HCT116 (cell line): Measurements from ENCODE around the gene MTERF4.

Experiments
- CTCF ChIP-seq, 3 experiments: fragments of 200-600 bp in 1 of 3; sonication (generic) in 1 of 3; IDR thresholded peaks in 2 of 3; conservative IDR thresholded peaks in 1 of 3; 2 replicates each; pipeline ENCODE4 v1.5.1; 2012 to 2017; ENCODE audit warnings: low read depth in 2 of 3, low read length in 2 of 3, antibody characterized with exemption in 1 of 3, borderline replicate concordance in 1 of 3, control low read depth in 1 of 3, mild to moderate bottlenecking in 1 of 3, mixed read lengths in 1 of 3, mixed run types in 1 of 3, moderate library complexity in 1 of 3; ENCODE audit not compliant: insufficient read depth in 1 of 3
- EZH2phosphoT487 ChIP-seq: fragments of 200-600 bp; IDR thresholded peaks from 2 replicates; pipeline ENCODE4 v1.6.1; 2018; ENCODE audit warnings: antibody characterized with exemption, borderline replicate concordance
- FOSL1 ChIP-seq: IDR thresholded peaks from 2 replicates; pipeline ENCODE4 v1.6.1; 2012; ENCODE audit warnings: low read depth
- POLR2A ChIP-seq: IDR thresholded peaks from 2 replicates; pipeline ENCODE4 v1.7.0; 2011; ENCODE audit warnings: borderline replicate concordance; ENCODE audit not compliant: insufficient read depth, insufficient read length; ENCODE audit errors: extremely low read depth
- YY1 ChIP-seq: IDR thresholded peaks from 2 replicates; pipeline ENCODE4 v1.6.1; 2011; ENCODE audit warnings: low read length, low read depth, moderate library complexity, mild to moderate bottlenecking; ENCODE audit not compliant: insufficient replicate concordance; ENCODE audit errors: extremely low read depth
- ZNF274 ChIP-seq: fragments of 200-500 bp; sonication (Bioruptor generic); IDR thresholded peaks from 2 replicates; pipeline ENCODE4 v1.6.1; 2014; ENCODE audit warnings: mild to moderate bottlenecking, low read depth, low read length, inconsistent platforms

GRCh38 chr2:241047253-241048010, 54.7 kb downstream of the MTERF4 start:
- no peak for TF ChIP-seq EZH2phosphoT487
- no peak for TF ChIP-seq FOSL1
- TF ChIP-seq CTCF (IDR thresholded peaks at IDR 0.05 in 2 of 3, conservative IDR thresholded peaks at IDR 0.05 in 1 of 3; ENCODE audit: borderline replicate concordance in 1 of 3, insufficient read depth in 1 of 3, low read depth in 2 of 3, low read length in 2 of 3) = no peak
- no peak for TF ChIP-seq ZNF274
- TF ChIP-seq POLR2A = no peak
- no peak for TF ChIP-seq YY1
